Neural progenitor cell (in vitro differentiated cells): ENCODE results near the gene HSPA1B. TPM values are rescaled to one million over a fixed set of nuclear protein-coding genes. Genes with fewer than 3 reads are reported as not detected.
"Not testable (repeated sequence)": the region's sequence is repeated elsewhere in the genome, so short reads cannot be mapped to it uniquely, and the experiment has no call there.

ENCODE experiments used
- DNase-seq: peaks from one replicate; pipeline ENCODE4 v3.0.0-alpha.2; 2016; ENCODE audit warnings: low spot score
- H2AFZ ChIP-seq: fragments of 200-600 bp; sonication (generic); replicated peaks from 2 replicates; pipeline ENCODE4 v1.6.1; 2016; ENCODE audit warnings: antibody characterized with exemption
- H3F3A ChIP-seq: fragments of 200-600 bp; sonication (generic); 2 replicates; pipeline ENCODE4 v1.6.1; 2016; ENCODE audit warnings: antibody characterized with exemption, low read depth
- H3K27ac ChIP-seq: fragments of 200-600 bp; sonication (generic); 2 replicates; pipeline ENCODE4 v1.5.1; 2016; ENCODE audit warnings: mild to moderate bottlenecking
- H3K27me3 ChIP-seq: fragments of 200-600 bp; sonication (generic); 2 replicates; pipeline ENCODE4 v1.6.1; 2016; ENCODE audit warnings: mild to moderate bottlenecking, moderate library complexity
- H3K36me3 ChIP-seq: fragments of 200-600 bp; sonication (generic); 2 replicates; pipeline ENCODE4 v1.5.1; 2016
- H3K4me1 ChIP-seq: fragments of 200-600 bp; sonication (generic); 2 replicates; pipeline ENCODE4 v1.6.1; 2016; ENCODE audit warnings: mixed run types
- H3K4me2 ChIP-seq: fragments of 200-600 bp; sonication (generic); 2 replicates; pipeline ENCODE4 v1.6.1; 2016
- H3K4me3 ChIP-seq: fragments of 200-600 bp; sonication (generic); 2 replicates; pipeline ENCODE4 v1.5.1; 2016
- H3K79me2 ChIP-seq: fragments of 200-600 bp; sonication (generic); 2 replicates; pipeline ENCODE4 v1.6.1; 2016; ENCODE audit warnings: low read depth
- H3K9ac ChIP-seq: fragments of 200-600 bp; sonication (generic); 2 replicates; pipeline ENCODE4 v1.6.1; 2016
- H3K9me3 ChIP-seq: fragments of 200-600 bp; sonication (generic); 2 replicates; pipeline ENCODE4 v1.5.1; 2016; ENCODE audit warnings: low read depth
- H4K20me1 ChIP-seq: fragments of 200-600 bp; sonication (generic); 2 replicates; pipeline ENCODE4 v1.6.1; 2016; ENCODE audit warnings: low read depth
- H3K27ac Mint-ChIP-seq: 3 replicates; pipeline ENCODE4 v1.8.0; 2021; ENCODE audit warnings: mixed read lengths
- H3K27me3 Mint-ChIP-seq: 2 replicates; pipeline ENCODE4 v1.8.0; 2022; ENCODE audit warnings: low read depth, mild to moderate bottlenecking, inconsistent platforms, moderate library complexity, mixed read lengths; ENCODE audit not compliant: insufficient read depth
- H3K36me3 Mint-ChIP-seq: 3 replicates; pipeline ENCODE4 v1.8.0; 2021; ENCODE audit warnings: mixed read lengths
- H3K4me1 Mint-ChIP-seq: 3 replicates; pipeline ENCODE4 v1.8.0; 2021; ENCODE audit warnings: mixed read lengths
- H3K4me3 Mint-ChIP-seq: 3 replicates; pipeline ENCODE4 v1.8.0; 2021; ENCODE audit warnings: mild to moderate bottlenecking, moderate library complexity, mixed read lengths
- H3K9me3 Mint-ChIP-seq: 3 replicates; pipeline ENCODE4 v1.8.0; 2020; ENCODE audit warnings: mixed read lengths
- EZH2 ChIP-seq: fragments of 200-600 bp; sonication (generic); IDR thresholded peaks from 2 replicates; pipeline ENCODE4 v1.6.1; 2017; ENCODE audit warnings: antibody characterized with exemption, mild to moderate bottlenecking, moderate library complexity
- EZH2phosphoT487 ChIP-seq: fragments of 200-600 bp; sonication (generic); IDR thresholded peaks from 2 replicates; pipeline ENCODE4 v1.6.1; 2017; ENCODE audit warnings: antibody characterized with exemption
- total RNA-seq: library from RNA; depleted of rRNA; stranded (reverse); fragments of >200 nt; gene quantifications from 2 replicates; pipeline ENCODE4 v1.2.3, GENCODE V29; 2015; ENCODE audit warnings: low replicate concordance
- TF ChIP-seq, protein P1 (sequence below): fragments of 200-600 bp; sonication (generic); IDR thresholded peaks from 2 replicates; pipeline ENCODE4 v1.5.1; 2017; ENCODE audit warnings: antibody characterized with exemption, mild to moderate bottlenecking

The HSPA1B gene
- total RNA-seq, 1 donor from 2014 or later: 35.3 TPM

DNA sequence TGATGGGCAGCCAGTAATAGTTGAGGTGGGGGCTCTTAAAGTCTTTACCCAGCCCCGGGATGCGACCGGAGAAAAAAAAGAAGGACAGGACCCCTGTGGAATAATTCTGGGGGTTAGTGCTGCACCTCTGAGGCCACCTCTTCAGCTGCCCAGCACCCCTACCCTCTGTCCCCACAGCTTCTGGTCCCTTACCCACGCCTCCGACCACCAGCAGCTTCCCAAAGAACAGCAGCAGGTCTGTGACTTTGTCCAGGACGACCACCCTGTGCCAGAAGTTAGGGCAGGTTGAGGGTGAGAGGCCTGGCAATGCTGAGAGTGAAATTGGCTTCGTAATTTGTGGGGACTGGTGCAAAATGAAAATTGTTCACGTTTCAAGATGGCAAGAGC, 37.3 kb downstream of the HSPA1B start:
- H3K4me3 ChIP-seq: no peak overlapping the region
- no peaks in the 10 kb centered on the region for H4K20me1 ChIP-seq
- Mint-ChIP-seq H3K4me1 (peaks cover 42% of the 10 kb centered on the region), H3K27ac (peak overlapping the region; percentile 34), H3K4me3 (peak overlapping the region; percentile 98), H3K9me3 (no peaks in the 10 kb centered on the region), H3K27me3 (peaks cover 10% of the 10 kb centered on the region), H3K36me3 (peaks cover 3% of the 10 kb centered on the region)
- H3K27me3 ChIP-seq: no peaks in the 10 kb centered on the region
- no peak overlapping the region for H2AFZ ChIP-seq
- H3K9me3 ChIP-seq: no peaks in the 10 kb centered on the region
- H3K27ac ChIP-seq: no peak overlapping the region
- H3K79me2 ChIP-seq: peaks cover 6% of the 10 kb centered on the region
- H3F3A ChIP-seq: peaks cover 28% of the 10 kb centered on the region
- DNase-seq: no peak
- TF ChIP-seq EZH2phosphoT487 (no peak), EZH2 (no peak)
- TF ChIP-seq, protein P1, sequence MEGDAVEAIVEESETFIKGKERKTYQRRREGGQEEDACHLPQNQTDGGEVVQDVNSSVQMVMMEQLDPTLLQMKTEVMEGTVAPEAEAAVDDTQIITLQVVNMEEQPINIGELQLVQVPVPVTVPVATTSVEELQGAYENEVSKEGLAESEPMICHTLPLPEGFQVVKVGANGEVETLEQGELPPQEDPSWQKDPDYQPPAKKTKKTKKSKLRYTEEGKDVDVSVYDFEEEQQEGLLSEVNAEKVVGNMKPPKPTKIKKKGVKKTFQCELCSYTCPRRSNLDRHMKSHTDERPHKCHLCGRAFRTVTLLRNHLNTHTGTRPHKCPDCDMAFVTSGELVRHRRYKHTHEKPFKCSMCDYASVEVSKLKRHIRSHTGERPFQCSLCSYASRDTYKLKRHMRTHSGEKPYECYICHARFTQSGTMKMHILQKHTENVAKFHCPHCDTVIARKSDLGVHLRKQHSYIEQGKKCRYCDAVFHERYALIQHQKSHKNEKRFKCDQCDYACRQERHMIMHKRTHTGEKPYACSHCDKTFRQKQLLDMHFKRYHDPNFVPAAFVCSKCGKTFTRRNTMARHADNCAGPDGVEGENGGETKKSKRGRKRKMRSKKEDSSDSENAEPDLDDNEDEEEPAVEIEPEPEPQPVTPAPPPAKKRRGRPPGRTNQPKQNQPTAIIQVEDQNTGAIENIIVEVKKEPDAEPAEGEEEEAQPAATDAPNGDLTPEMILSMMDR: no peak
- H3K36me3 ChIP-seq: no peaks in the 10 kb centered on the region
- H3K4me2 ChIP-seq: peak overlapping the region; percentile 74
- H3K9ac ChIP-seq: no peak overlapping the region
- H3K4me1 ChIP-seq: no peaks in the 10 kb centered on the region

DNA sequence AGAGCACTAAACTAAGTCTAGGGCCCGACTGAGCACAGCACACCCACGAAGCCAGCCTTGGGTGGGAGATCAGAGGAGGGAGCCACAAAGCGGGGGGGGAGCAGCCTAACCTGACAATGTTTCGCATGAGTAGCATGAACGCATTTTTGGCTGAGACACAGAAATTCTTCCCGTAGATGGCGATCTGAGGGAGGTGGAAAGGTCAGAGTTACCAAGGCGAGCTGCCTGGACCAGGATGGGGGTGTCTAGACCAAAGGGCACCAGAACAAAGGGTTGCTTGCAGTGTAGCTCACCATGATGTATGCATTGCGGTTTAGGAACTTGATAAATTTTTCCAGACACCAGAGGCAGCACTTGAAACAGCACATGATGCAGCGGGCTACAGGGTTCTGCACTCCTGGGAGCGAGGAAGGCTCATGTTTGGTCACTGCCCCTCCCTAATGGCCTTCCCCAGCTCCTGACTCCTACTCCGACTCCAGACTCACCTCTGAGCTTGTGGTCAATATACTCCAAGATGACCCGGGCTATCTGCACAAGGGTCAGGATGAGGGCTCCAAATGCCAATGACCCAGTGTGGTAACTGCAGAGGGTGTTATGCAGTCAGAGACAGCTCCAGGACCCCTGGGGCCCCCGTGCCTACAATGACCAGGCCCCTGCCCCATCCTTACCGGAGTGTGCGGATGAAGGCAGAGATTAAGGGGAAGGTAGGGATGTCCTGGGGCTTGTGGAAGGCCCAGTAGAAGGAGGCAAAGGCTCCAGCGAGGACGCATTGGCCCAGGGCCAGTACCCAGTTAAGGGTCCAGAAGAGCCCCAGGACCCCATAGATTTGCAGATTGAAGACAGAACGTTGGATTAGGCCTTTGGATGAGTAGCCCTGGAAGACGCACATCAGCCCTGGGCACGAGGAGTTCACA, 37.9 kb downstream of the HSPA1B start:
- peak overlapping the region; percentile 34 for H3K27ac Mint-ChIP-seq
- no peak overlapping the region for H3K4me2 ChIP-seq
- DNase-seq: no peak
- H3K9me3 Mint-ChIP-seq: no peaks in the 10 kb centered on the region
- H3K27me3 ChIP-seq: no peaks in the 10 kb centered on the region
- H3K9me3 ChIP-seq: no peaks in the 10 kb centered on the region
- H3F3A ChIP-seq: peaks cover 28% of the 10 kb centered on the region
- no peak overlapping the region for H3K27ac ChIP-seq
- TF ChIP-seq EZH2 (no peak), EZH2phosphoT487 (no peak)
- TF ChIP-seq, protein P1: no peak
- H3K36me3 ChIP-seq: no peaks in the 10 kb centered on the region
- peak overlapping the region; percentile 98 for H3K4me3 Mint-ChIP-seq
- no peaks in the 10 kb centered on the region for H4K20me1 ChIP-seq
- H3K4me3 ChIP-seq: no peak overlapping the region
- no peak overlapping the region for H3K9ac ChIP-seq
- peaks cover 44% of the 10 kb centered on the region for H3K4me1 Mint-ChIP-seq
- H3K4me1 ChIP-seq: peaks cover under 1% of the 10 kb centered on the region
- H3K79me2 ChIP-seq: peaks cover 6% of the 10 kb centered on the region
- no peaks in the 10 kb centered on the region for H3K36me3 Mint-ChIP-seq
- no peak overlapping the region for H2AFZ ChIP-seq
- H3K27me3 Mint-ChIP-seq: peaks cover 10% of the 10 kb centered on the region

DNA sequence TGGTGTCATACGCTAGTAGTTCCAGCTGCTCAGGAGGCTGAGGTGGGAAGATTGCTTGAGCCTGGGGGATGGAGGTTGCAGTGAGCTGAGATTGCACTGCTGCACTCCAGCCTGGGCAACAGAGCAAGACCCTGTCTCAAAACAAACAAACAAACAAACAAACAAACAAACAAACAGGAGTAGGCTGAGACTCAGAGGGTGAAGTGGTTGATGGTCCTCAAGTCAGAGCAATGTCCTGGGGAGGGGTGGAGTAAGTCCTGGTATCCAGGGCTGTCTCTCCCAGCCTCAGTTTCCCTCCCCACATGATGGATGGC, 41.1 kb downstream of the HSPA1B start:
- H3K9me3 ChIP-seq, H3K4me3 Mint-ChIP-seq, H3K27me3 ChIP-seq, H3K27ac Mint-ChIP-seq, H2AFZ ChIP-seq, H3K36me3 ChIP-seq, H3K4me3 ChIP-seq, H4K20me1 ChIP-seq, DNase-seq, H3K9me3 Mint-ChIP-seq, H3K36me3 Mint-ChIP-seq, H3K79me2 ChIP-seq, H3K27me3 Mint-ChIP-seq, H3K4me2 ChIP-seq, H3K9ac ChIP-seq, H3K27ac ChIP-seq: not testable (repeated sequence)
- peaks cover 10% of the 10 kb centered on the region for H3K4me1 ChIP-seq
- peaks cover 24% of the 10 kb centered on the region for H3F3A ChIP-seq
- peaks cover 42% of the 10 kb centered on the region for H3K4me1 Mint-ChIP-seq

DNA sequence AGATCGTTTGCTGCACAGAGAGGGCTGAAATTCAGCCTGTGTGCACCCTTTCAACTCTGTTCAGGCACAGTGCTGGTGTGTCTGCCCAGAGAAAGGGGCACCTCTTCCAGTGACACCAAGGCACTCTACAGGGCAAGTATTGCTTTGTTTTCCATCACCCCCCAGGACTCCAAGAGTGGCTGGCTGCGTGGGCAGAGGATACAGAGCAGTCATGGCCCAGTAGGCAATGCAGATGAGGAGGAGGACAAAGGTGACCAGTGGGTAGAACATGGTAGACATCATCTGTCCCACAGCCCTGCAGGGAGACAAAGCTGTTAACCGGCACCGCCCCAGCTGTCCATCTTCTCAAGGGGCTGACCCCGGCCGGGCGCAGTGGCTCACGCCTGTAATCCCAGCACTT, 41.8 kb downstream of the HSPA1B start:
- Mint-ChIP-seq H3K4me1 (peaks cover 35% of the 10 kb centered on the region), H3K9me3 (no peaks in the 10 kb centered on the region), H3K27ac (peak overlapping the region; percentile 37), H3K4me3 (no peak overlapping the region), H3K36me3 (no peaks in the 10 kb centered on the region), H3K27me3 (peaks cover 7% of the 10 kb centered on the region)
- H3K27me3 ChIP-seq: no peaks in the 10 kb centered on the region
- H3K9me3 ChIP-seq: no peaks in the 10 kb centered on the region
- no peak overlapping the region for H3K9ac ChIP-seq
- TF ChIP-seq EZH2: no peak
- no peak for TF ChIP-seq EZH2phosphoT487
- TF ChIP-seq, protein P1: no peak
- no peak for DNase-seq
- H2AFZ ChIP-seq: no peak overlapping the region
- H3K4me2 ChIP-seq: no peak overlapping the region
- H3K27ac ChIP-seq: no peak overlapping the region
- no peaks in the 10 kb centered on the region for H3K79me2 ChIP-seq
- no peak overlapping the region for H3K4me3 ChIP-seq
- no peaks in the 10 kb centered on the region for H3K36me3 ChIP-seq
- H4K20me1 ChIP-seq: no peaks in the 10 kb centered on the region
- H3K4me1 ChIP-seq: peaks cover 10% of the 10 kb centered on the region
- peaks cover 17% of the 10 kb centered on the region for H3F3A ChIP-seq
